HEK293 (cell line): ENCODE measurements around the gene ZNF536.

Experiments used
- CTCF ChIP-seq: fragments of 450-650 bp; formaldehyde crosslinking; IDR thresholded peaks from 2 replicates; pipeline ENCODE4 v1.5.1; 2016; ENCODE audit warnings: missing biosample characterization, missing genetic modification characterization
- PRDM4 ChIP-seq: fragments of 450-650 bp; formaldehyde crosslinking; IDR thresholded peaks from 2 replicates; pipeline ENCODE4 v1.5.1; 2017; ENCODE audit warnings: missing biosample characterization, missing genetic modification characterization
- REST ChIP-seq: fragments of 450-650 bp; formaldehyde crosslinking; IDR thresholded peaks from 2 replicates; pipeline ENCODE4 v1.5.1; 2016; ENCODE audit warnings: missing biosample characterization, missing genetic modification characterization
- ZNF521 ChIP-seq: fragments of 450-650 bp; formaldehyde crosslinking; IDR thresholded peaks from 2 replicates; pipeline ENCODE4 v1.5.1; 2017; ENCODE audit warnings: missing biosample characterization, mild to moderate bottlenecking, missing genetic modification characterization
- ZNF529 ChIP-seq: fragments of 450-650 bp; formaldehyde crosslinking; IDR thresholded peaks from 2 replicates; pipeline ENCODE4 v1.5.1; 2017; ENCODE audit warnings: missing genetic modification characterization, missing biosample characterization; ENCODE audit not compliant: insufficient replicate concordance

GRCh38 chr19:30606114-30607050, 234.2 kb downstream of the ZNF536 start:
- TF ChIP-seq ZNF529 (tag by site-specific recombination) (no peak), ZNF521 (tag by site-specific recombination) (no peak), PRDM4 (tag by site-specific recombination) (no peak), CTCF (tag by site-specific recombination) (no peak), REST (tag by site-specific recombination) (no peak)
